ENCODE measurements around the gene CDC42BPB.
"Not testable (repeated sequence)": the region's sequence is repeated elsewhere in the genome, so short reads cannot be mapped to it uniquely, and the experiment has no call there.

The CDC42BPB gene

GRCh38 chr14:102900631-102901571 lies 156.4 kb downstream of the CDC42BPB start:
- DNase-seq (ENCODE audit: low read depth): no peak

- no peak for DNase-seq (ENCODE audit: low read depth)
Observed at GRCh38 chr14:102899516-102899900, 157.8 kb downstream of the CDC42BPB start.

- DNase-seq (ENCODE audit: low read depth): no peak
Observed at GRCh38 chr14:102898776-102899515, 158.4 kb downstream of the CDC42BPB start.

DNA sequence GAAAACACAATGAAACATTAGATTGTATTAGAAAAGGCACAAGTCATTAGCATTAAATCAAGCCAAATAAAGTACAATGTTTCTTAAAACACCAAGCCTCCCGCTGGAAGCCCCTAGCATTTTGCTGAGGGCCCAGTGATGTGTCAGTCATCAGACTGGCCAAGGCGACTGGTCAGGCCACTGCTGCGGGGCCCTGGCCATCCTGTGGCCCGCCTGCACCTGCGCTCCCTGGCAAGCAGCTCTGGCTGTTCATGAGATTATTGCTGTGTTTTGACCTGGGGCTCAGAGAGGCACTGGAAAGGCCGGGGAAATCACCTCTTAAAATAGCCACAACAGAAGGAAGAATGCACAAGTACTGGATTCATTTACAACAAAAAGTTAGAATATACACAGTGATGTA lies 159.1 kb downstream of the CDC42BPB start:
- no peak for DNase-seq (ENCODE audit: low read depth)

DNA sequence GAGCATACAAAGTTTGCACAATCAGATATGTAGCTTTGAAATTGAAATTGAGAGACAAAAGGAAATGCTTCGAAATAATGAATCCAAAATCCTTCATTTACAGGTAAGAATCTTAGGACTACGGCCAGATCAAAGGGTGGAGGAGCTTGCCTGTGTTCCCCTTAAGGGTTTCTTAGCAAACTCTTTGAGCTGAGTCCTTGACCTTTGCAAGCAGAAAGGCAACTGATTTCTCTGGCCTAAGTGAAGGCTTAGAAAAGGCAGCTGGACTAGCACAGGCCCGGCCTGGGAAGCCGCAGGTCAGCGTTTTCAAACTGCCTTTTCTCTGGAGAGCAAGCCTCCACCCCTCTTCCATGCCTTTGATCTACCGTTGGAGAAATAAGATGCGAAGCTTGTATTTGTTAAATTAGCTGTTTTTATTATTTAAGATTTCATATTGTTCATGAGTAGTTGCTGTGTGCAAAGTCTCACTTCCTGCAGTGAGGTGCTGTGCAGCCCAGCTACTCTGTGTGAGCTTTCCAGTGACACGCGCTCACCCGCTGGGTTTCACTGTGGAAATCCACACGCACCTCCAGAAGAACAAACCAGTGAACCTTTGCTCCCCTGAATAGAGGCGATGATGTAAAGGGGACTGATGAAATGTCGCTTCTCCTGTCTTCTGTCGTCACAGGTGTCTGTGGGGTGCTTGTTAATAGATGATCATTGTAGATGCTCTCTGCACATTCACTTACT lies 159.9 kb downstream of the CDC42BPB start:
- DNase-seq (ENCODE audit: low read depth): no peak

GRCh38 chr14:102896735-102897134 lies 160.6 kb downstream of the CDC42BPB start:
- not testable (repeated sequence) for DNase-seq (ENCODE audit: low read depth)

- DNase-seq (ENCODE audit: low read depth): no peak
Observed at GRCh38 chr14:102893452-102893851, 163.9 kb downstream of the CDC42BPB start.

DNA sequence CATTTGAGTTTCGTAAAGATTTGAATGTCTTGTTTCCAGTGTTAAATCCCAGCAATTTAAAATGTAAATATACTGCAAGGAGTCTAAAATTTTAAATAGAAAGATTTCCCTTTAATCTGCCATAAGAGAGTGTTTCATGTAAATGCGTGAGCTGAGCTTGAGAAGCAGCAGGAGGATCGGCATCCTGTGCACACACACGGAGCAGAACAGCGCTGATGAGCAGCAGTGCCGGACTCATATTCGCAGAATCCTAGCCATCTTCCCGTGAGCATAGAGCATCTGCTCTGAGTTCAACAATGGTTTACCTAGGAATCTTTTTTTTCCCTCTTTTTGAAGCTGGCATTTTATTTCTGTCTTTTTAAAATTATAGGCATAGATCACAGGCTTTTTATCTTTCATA lies 164.7 kb downstream of the CDC42BPB start:
- DNase-seq (ENCODE audit: low read depth): no peak

DNA sequence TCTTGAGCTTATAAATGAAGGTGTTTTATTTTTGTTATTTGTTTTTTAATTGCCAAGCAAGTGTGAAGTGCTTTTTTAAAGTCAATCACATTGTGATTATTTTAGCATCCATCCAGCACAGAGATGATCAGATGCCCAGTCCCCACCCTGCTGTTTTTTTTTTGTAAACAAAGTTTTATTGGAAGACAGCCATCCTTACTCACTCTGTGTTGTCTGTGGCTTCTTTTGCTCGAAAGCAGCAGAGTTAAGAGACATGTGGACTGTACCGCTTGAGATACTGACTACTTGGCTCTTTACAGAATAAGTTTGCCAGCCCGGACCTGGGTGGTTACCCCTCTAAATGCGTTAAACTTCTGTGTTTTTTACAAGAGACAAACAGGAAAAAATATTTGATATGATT lies 165.8 kb downstream of the CDC42BPB start:
- no peak for DNase-seq (ENCODE audit: low read depth)

DNA sequence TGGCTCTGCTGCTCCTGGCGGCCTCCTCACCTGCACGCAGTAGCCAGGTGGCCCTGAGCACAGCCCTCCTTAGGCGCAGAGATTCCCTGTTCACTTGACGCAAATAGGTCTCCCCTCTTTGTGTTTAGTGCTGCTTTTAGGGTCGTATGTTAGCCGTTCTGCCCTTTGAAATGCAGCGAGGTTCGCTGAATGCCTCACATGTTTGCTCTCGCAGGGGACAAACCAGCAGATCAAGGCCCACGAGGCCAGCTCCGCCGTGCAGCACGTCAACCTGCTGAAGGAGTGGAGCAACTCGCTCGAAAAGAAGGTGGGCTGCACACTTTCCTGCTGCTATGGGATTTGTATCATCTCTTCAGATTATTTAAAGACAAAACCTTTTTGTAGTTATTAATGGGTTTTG lies 166.2 kb downstream of the CDC42BPB start:
- no peak for DNase-seq (ENCODE audit: low read depth)

GRCh38 chr14:102889615-102890014 lies 167.7 kb downstream of the CDC42BPB start:
- no peak for DNase-seq (ENCODE audit: low read depth)

DNA sequence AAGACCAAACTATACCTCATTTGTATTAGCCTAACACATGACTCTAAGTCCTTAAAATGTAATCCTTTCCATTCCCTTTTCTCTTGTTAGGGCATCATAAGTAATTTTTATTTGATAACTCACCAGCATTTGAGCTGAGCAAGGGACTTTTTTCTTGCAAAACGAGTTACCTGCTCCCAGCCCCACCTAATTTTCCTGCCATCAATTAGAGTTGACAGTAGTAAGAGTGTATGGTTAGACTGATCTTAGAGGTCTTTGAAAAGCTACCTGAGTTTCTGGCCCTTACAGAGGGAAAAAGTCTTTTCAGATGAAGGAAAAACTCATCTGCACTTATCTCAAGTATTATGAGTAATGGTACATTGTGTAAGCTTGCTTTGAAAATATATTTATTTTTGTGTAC lies 168.6 kb downstream of the CDC42BPB start:
- no peak for DNase-seq (ENCODE audit: low read depth)

- no peak for DNase-seq (ENCODE audit: low read depth)
Observed at GRCh38 chr14:102885737-102886447, 171.5 kb downstream of the CDC42BPB start.

DNA sequence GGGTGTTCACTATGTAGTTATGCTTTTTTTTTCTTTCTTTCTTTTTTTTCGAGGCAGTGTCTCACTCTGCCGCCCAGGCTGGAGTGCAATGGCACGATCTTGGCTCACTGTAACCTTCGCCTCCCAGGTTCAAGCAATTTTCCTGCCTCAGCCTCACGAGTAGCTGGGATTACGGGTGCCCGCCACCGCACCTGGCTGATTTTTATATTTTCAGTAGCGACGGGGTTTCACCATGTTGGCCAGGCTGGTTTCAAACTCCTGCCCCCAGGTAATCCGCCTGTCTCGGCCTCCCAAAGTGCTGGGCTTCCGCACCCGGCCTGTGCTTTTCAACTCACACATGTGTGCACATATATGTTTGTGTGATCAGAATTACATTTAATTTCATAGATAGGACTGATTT lies 173.8 kb downstream of the CDC42BPB start:
- no peak for DNase-seq (ENCODE audit: low read depth)

DNA sequence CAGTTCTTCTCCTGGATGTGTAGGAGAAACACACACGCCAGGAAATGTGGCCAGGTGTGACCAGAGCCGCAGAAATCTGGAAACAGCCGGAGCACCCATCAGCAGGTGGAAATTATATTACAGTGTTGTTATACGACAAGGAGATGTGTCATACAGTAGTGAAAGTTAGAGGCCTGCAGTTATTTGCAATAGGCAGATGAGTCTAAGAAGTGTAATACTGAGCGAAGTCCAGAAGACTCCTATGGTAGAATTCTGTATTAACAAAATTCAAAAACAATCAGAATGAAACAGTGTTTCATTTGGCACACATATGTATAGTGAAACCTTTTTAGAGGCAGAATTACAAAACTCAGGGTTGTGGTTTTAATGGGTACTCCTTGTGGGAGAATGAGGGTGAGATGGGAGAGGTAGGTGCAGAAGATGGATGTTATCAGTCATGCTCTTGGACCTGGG lies 174.2 kb downstream of the CDC42BPB start:
- DNase-seq (ENCODE audit: low read depth): peak; percentile 8

All from activated T-cell treated with anti-CD3 and anti-CD28 coated beads for 48 hours (primary cell).